Measurements from ENCODE around the gene MAN2B2.

Gene MAN2B2

GRCh38 chr4:6532658-6533057, 42.3 kb upstream of the MAN2B2 start:
- no peaks in the 10 kb centered on the region for H3K27me3 ChIP-seq
- H3K4me3 ChIP-seq: no peak overlapping the region
- H4K20me1 ChIP-seq: no peaks in the 10 kb centered on the region
- no peak overlapping the region for H3K9ac ChIP-seq
- no peak for TF ChIP-seq Cebpa-rat (IDR thresholded peaks at IDR 0.05)
- no peaks in the 10 kb centered on the region for H3K36me3 ChIP-seq
- H3K9me3 ChIP-seq: no peaks in the 10 kb centered on the region
- H3K4me1 ChIP-seq: no peaks in the 10 kb centered on the region
- H3K4me2 ChIP-seq: no peak overlapping the region
- H3K27ac ChIP-seq: no peak overlapping the region

GRCh38 chr4:6534050-6534449, 40.9 kb upstream of the MAN2B2 start:
- H3K4me3 ChIP-seq: no peak overlapping the region
- no peaks in the 10 kb centered on the region for H3K4me1 ChIP-seq
- H3K9ac ChIP-seq: no peak overlapping the region
- no peak overlapping the region for H3K4me2 ChIP-seq
- no peaks in the 10 kb centered on the region for H3K9me3 ChIP-seq
- H3K36me3 ChIP-seq: no peaks in the 10 kb centered on the region
- H3K27ac ChIP-seq: no peak overlapping the region
- TF ChIP-seq Cebpa-rat (IDR thresholded peaks at IDR 0.05): no peak
- no peaks in the 10 kb centered on the region for H3K27me3 ChIP-seq
- no peaks in the 10 kb centered on the region for H4K20me1 ChIP-seq

DNA sequence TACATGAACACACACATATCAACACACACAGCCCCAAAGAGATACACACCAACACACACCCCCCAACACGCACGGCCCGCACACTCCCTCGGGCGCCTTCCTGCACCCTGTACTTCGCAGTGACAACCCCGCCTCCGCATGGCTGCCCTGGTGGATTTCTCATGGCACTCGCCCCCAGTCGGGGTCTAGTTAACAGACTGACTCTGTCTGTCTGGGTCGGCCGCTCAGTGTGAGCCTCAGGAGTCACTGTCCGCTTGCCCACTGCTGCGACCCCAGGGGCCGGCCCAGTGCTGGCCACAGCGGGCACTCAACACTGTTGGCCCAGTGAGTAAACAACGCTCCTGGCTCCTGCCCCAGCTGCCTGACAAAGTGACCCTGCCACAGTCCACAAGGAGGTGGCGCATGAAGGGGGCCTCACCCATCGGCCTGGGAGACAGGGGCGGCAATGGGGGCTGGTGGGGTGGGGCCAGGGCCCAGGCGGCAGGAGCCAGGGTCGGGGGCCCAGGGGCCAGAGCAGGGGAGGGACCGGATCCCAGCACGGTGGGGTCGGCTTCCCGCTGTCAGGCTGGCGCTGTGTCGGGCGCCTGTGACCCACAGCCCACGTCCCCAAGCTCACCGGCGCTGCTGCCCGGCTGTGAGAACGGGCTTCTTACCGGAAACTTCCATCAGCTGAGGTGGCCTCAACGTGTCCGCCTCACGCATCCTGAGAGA, 40.2 kb upstream of the MAN2B2 start:
- Histone ChIP-seq H3K4me3 (no peak overlapping the region), H3K9ac (no peak overlapping the region), H3K27ac (no peak overlapping the region), H3K9me3 (no peaks in the 10 kb centered on the region), H3K4me1 (no peaks in the 10 kb centered on the region), H4K20me1 (no peaks in the 10 kb centered on the region), H3K27me3 (no peaks in the 10 kb centered on the region), H3K36me3 (no peaks in the 10 kb centered on the region), H3K4me2 (no peak overlapping the region)
- no peak for TF ChIP-seq Cebpa-rat (IDR thresholded peaks at IDR 0.05)

- Histone ChIP-seq H3K27me3 (no peaks in the 10 kb centered on the region), H3K27ac (no peak overlapping the region), H3K4me3 (no peak overlapping the region), H3K4me1 (no peaks in the 10 kb centered on the region), H3K9me3 (no peaks in the 10 kb centered on the region), H3K4me2 (no peak overlapping the region), H3K36me3 (no peaks in the 10 kb centered on the region), H4K20me1 (no peaks in the 10 kb centered on the region), H3K9ac (no peak overlapping the region)
- TF ChIP-seq Cebpa-rat (IDR thresholded peaks at IDR 0.05): no peak
Observed at GRCh38 chr4:6535329-6535692, 39.7 kb upstream of the MAN2B2 start.

DNA sequence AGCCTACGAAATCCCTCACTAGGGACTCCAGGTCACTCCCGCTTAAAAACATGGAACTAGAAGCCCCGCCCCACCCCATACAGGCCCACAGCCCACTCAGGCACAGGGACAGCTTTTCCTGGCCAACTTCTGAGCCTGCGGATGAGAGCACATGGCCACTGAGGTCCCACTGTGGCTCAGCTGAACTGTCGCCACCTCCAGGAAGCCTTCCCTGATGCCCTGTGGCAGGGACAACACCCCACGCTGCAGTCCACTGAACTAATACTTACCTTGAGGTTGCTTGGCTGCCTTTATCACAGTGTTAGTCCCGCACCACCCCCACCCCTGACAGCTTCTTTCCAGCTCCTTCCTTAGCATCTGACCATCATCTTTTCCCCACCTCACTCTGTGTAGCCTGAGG, 39.3 kb upstream of the MAN2B2 start:
- H3K36me3 ChIP-seq: no peaks in the 10 kb centered on the region
- no peak for TF ChIP-seq Cebpa-rat (IDR thresholded peaks at IDR 0.05)
- no peak overlapping the region for H3K4me3 ChIP-seq
- no peak overlapping the region for H3K27ac ChIP-seq
- no peak overlapping the region for H3K9ac ChIP-seq
- no peaks in the 10 kb centered on the region for H3K4me1 ChIP-seq
- H3K4me2 ChIP-seq: no peak overlapping the region
- H3K27me3 ChIP-seq: no peaks in the 10 kb centered on the region
- peaks cover 3% of the 10 kb centered on the region for H3K9me3 ChIP-seq
- no peaks in the 10 kb centered on the region for H4K20me1 ChIP-seq

- no peak overlapping the region for H3K4me2 ChIP-seq
- no peaks in the 10 kb centered on the region for H4K20me1 ChIP-seq
- H3K4me3 ChIP-seq: no peak overlapping the region
- H3K27me3 ChIP-seq: no peaks in the 10 kb centered on the region
- H3K36me3 ChIP-seq: no peaks in the 10 kb centered on the region
- peaks cover 4% of the 10 kb centered on the region for H3K4me1 ChIP-seq
- no peak for TF ChIP-seq Cebpa-rat (IDR thresholded peaks at IDR 0.05)
- no peak overlapping the region for H3K9ac ChIP-seq
- no peak overlapping the region for H3K27ac ChIP-seq
- H3K9me3 ChIP-seq: peaks cover 7% of the 10 kb centered on the region
Observed at GRCh38 chr4:6538111-6538510, 36.9 kb upstream of the MAN2B2 start.

DNA sequence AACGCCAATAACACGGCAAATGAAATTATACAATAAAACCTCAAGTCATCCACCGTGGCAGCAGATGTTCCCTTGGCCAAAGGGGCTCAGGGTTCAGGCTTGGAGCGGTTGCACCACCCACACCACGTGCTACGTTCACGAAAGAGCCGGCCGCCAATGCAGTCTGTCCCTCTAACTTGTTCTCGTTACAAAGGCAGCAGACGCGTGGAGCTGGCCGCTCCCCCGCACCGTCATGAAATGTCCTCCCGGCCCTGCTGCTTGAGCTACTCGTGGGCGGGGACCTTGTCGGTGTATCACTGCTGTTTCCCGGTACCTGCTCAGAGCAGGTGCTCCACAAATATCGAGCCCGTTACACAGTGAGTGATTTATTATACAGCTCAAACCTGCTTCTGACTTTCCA, 36.4 kb upstream of the MAN2B2 start:
- H4K20me1 ChIP-seq: no peaks in the 10 kb centered on the region
- no peak overlapping the region for H3K9ac ChIP-seq
- H3K27ac ChIP-seq: no peak overlapping the region
- H3K9me3 ChIP-seq: peaks cover 7% of the 10 kb centered on the region
- no peaks in the 10 kb centered on the region for H3K27me3 ChIP-seq
- H3K4me1 ChIP-seq: peaks cover 9% of the 10 kb centered on the region
- H3K36me3 ChIP-seq: no peaks in the 10 kb centered on the region
- no peak for TF ChIP-seq Cebpa-rat (IDR thresholded peaks at IDR 0.05)
- no peak overlapping the region for H3K4me3 ChIP-seq
- H3K4me2 ChIP-seq: no peak overlapping the region

- no peaks in the 10 kb centered on the region for H3K36me3 ChIP-seq
- peaks cover 7% of the 10 kb centered on the region for H3K9me3 ChIP-seq
- no peaks in the 10 kb centered on the region for H3K27me3 ChIP-seq
- H4K20me1 ChIP-seq: no peaks in the 10 kb centered on the region
- H3K4me1 ChIP-seq: peaks cover 11% of the 10 kb centered on the region
- H3K9ac ChIP-seq: no peak overlapping the region
- no peak overlapping the region for H3K4me3 ChIP-seq
- TF ChIP-seq Cebpa-rat (IDR thresholded peaks at IDR 0.05): no peak
- H3K27ac ChIP-seq: no peak overlapping the region
- no peak overlapping the region for H3K4me2 ChIP-seq
Observed at GRCh38 chr4:6539009-6539764, 35.8 kb upstream of the MAN2B2 start.

- Histone ChIP-seq H3K9me3 (peaks cover 7% of the 10 kb centered on the region), H3K4me3 (no peak overlapping the region), H3K4me1 (peaks cover 11% of the 10 kb centered on the region), H3K4me2 (no peak overlapping the region), H3K9ac (no peak overlapping the region), H3K27me3 (no peaks in the 10 kb centered on the region), H3K27ac (no peak overlapping the region), H4K20me1 (peaks cover 2% of the 10 kb centered on the region; the same call in 1 of the 2 replicates), H3K36me3 (no peaks in the 10 kb centered on the region)
- no peak for TF ChIP-seq Cebpa-rat (IDR thresholded peaks at IDR 0.05)
Observed at GRCh38 chr4:6540879-6541278, 34.1 kb upstream of the MAN2B2 start.

DNA sequence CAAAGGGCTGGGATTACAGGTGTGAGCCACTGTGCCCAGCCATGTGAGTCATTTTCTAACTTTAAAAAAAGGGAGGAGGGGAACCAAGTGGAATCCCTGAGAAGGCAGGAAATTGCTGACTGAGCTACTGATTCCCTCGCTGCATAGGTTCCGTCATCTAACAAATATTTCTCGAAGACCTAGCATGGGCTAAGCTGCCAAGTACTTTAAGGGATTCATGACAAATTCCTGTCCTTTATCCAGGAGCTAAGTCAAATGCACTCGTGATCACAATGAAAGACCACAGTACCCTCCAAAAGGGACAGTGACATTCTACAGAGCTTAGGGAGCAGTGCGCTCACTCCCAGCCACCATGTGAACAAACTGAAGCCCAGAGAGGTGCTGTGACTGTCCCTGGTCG, 33.2 kb upstream of the MAN2B2 start:
- Histone ChIP-seq H3K27ac (no peak overlapping the region), H3K9me3 (peaks cover 7% of the 10 kb centered on the region), H3K9ac (no peak overlapping the region), H3K4me2 (no peak overlapping the region), H3K27me3 (no peaks in the 10 kb centered on the region), H3K36me3 (no peaks in the 10 kb centered on the region), H4K20me1 (peaks cover 7% of the 10 kb centered on the region; the same call in 1 of the 2 replicates), H3K4me1 (peaks cover 11% of the 10 kb centered on the region), H3K4me3 (no peak overlapping the region)
- no peak for TF ChIP-seq Cebpa-rat (IDR thresholded peaks at IDR 0.05)
